Psoas muscle (tissue), 8 donors: ENCODE results near the gene CFAP46. TPM values are rescaled to one million over a fixed set of nuclear protein-coding genes. Genes with fewer than 3 reads are reported as not detected.
"Not testable (repeated sequence)": the region's sequence is repeated elsewhere in the genome, so short reads cannot be mapped to it uniquely, and the experiment has no call there.

Experiments
- ATAC-seq, 4 donors: fragments of 200-7000 bp; cut with Tn5 transposase; one replicate each; pipeline ENCODE4 v1.9.1; 2020; ENCODE audit warnings: moderate library complexity in 3 of 4, mild to moderate bottlenecking in 2 of 4
- DNase-seq, 2 donors: peaks; one replicate each; pipeline ENCODE4 v3.0.0-alpha.2; 2020
- H3K27ac ChIP-seq: fragments of 200-600 bp; one replicate; pipeline ENCODE4 v1.8.0; 2022
- H3K27me3 ChIP-seq, 3 donors: fragments of 200-600 bp in 1 of 3; one replicate each; pipeline versions ENCODE4 v1.6.1 to v1.8.0; 2013 to 2022; ENCODE audit warnings: low read length in 2 of 3, mild to moderate bottlenecking in 2 of 3, moderate library complexity in 1 of 3; ENCODE audit not compliant: insufficient read depth in 3 of 3
- H3K36me3 ChIP-seq, 2 donors: fragments of 200-600 bp in 1 of 2; one replicate each; pipeline versions ENCODE4 v1.6.1 to v1.8.0; 2013 to 2022; ENCODE audit warnings: low read depth in 1 of 2, mild to moderate bottlenecking in 1 of 2, moderate library complexity in 1 of 2; ENCODE audit not compliant: insufficient read depth in 1 of 2
- H3K4me1 ChIP-seq: fragments of 200-600 bp; one replicate; pipeline ENCODE4 v1.8.0; 2022
- H3K4me3 ChIP-seq: fragments of 200-600 bp; one replicate; pipeline ENCODE4 v1.8.0; 2022; ENCODE audit warnings: mild to moderate bottlenecking
- H3K9me3 ChIP-seq: fragments of 200-600 bp; one replicate; pipeline ENCODE4 v1.8.0; 2022
- WGBS, 3 donors: extraction: QIAGEN DNeasy Blood & Tissue Kit; methylation state at CpG; one replicate each; pipeline versions ENCODE4 v1.1.6 to v1.1.7; 2013; 5-methylcytosine and 5-hydroxymethylcytosine counted together
- intact Hi-C, 2 donors: fragments of 100-400 bp; cut with DNase I; formaldehyde crosslinking; loops; one replicate each; pipeline versions ENCODE4 v1.11.0 to v1.14.2; 2022
- polyA plus RNA-seq, 3 donors: library from polyadenylated mRNA; stranded (reverse); fragments of 200-250 nt; gene quantifications; one replicate each; pipeline ENCODE4 v1.2.3, GENCODE V29; 2013
- total RNA-seq, 4 donors: library from RNA; stranded (reverse); fragmentation: NEBNext Ultra II Directional in 2 of 4; extraction: Animal tissue kit (Norgen Biotek cat#: 25700) in 2 of 4; gene quantifications; one replicate each; pipeline versions ENCODE4 v1.2.1 to v1.2.4, GENCODE V29; 2021 to 2023
- TF ChIP-seq, protein P1 (sequence below): fragments of 200-600 bp; IDR thresholded peaks from one replicate; pipeline ENCODE4 v1.8.0; 2022; ENCODE audit warnings: antibody characterized with exemption
- donor health status: healthy with polysubstance abuse.
- donor health status: DM: no; HTN: no; CAD: no; lungs with moderate emphysema.
- donor health status: Bipolar disorder and iron deficiency.
- donor health status: healthy.
- donor health status: DM: yes; HTN: yes; CAD: no.
- donor health status: DM: no; HTN: no; CAD: no.
- donor health status: DM: no; HTN: no; CAD: no.
- donor health status: DM: yes; HTN: yes; CAD: no.

CFAP46 gene
- total and polyA plus RNA-seq, 7 donors = 3.9 to 25.4 (median 13.8) TPM

DNA sequence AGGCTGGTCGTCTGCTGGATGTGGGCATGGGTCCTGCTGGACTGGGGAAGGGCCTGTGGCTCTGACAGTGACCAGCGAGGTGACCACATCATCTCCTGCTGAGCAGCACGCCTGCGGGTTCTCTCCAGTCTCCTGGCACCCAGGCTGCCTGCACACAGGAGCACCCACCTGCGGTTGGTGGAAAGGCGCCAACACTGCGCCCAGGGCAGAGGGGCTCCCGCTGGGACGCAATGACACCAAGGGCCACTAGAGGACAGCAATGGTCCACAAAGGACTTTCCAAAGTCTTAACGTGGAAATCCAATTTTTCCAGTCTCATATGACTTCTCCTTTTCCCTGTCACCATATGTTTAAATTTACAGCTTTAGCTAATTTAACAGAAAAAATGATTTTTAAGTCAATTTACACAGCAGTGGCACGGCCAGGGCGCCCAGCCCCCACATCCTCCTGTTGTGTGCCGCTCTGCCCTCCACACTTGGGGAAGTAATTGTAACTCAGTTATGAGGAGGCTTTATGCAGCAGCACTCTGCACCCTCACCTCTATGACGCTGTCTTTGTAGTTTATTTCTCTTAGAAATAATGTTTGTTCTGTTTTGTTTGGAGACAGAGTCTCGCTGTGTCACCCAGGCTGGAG, 38.1 kb downstream of the CFAP46 start:
- H3K9me3 ChIP-seq = no peaks in the 10 kb centered on the region
- H3K27me3 ChIP-seq = peaks cover 0 to 35% (median 7%) of the 10 kb centered on the region in 3 donors
- H3K36me3 ChIP-seq = no peaks in the 10 kb centered on the region
- intact Hi-C loops = loop anchor here in 1 of 2 donors (10.0 kb wide), 1 partner anchor 59 kb away; no protein-coding TSS in a partner anchor
- no peak overlapping the region for H3K4me3 ChIP-seq
- ATAC-seq (no peak), DNase-seq (peak in 1 of 2 donors; percentile 38)
- 23 to 28% (median 23%) methylated on average over 15 of the region's 15 CpGs for WGBS, 3 donors
- no peak overlapping the region for H3K27ac ChIP-seq
- H3K4me1 ChIP-seq = no peaks in the 10 kb centered on the region
- TF ChIP-seq, protein P1, sequence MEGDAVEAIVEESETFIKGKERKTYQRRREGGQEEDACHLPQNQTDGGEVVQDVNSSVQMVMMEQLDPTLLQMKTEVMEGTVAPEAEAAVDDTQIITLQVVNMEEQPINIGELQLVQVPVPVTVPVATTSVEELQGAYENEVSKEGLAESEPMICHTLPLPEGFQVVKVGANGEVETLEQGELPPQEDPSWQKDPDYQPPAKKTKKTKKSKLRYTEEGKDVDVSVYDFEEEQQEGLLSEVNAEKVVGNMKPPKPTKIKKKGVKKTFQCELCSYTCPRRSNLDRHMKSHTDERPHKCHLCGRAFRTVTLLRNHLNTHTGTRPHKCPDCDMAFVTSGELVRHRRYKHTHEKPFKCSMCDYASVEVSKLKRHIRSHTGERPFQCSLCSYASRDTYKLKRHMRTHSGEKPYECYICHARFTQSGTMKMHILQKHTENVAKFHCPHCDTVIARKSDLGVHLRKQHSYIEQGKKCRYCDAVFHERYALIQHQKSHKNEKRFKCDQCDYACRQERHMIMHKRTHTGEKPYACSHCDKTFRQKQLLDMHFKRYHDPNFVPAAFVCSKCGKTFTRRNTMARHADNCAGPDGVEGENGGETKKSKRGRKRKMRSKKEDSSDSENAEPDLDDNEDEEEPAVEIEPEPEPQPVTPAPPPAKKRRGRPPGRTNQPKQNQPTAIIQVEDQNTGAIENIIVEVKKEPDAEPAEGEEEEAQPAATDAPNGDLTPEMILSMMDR = peak; percentile 48

DNA sequence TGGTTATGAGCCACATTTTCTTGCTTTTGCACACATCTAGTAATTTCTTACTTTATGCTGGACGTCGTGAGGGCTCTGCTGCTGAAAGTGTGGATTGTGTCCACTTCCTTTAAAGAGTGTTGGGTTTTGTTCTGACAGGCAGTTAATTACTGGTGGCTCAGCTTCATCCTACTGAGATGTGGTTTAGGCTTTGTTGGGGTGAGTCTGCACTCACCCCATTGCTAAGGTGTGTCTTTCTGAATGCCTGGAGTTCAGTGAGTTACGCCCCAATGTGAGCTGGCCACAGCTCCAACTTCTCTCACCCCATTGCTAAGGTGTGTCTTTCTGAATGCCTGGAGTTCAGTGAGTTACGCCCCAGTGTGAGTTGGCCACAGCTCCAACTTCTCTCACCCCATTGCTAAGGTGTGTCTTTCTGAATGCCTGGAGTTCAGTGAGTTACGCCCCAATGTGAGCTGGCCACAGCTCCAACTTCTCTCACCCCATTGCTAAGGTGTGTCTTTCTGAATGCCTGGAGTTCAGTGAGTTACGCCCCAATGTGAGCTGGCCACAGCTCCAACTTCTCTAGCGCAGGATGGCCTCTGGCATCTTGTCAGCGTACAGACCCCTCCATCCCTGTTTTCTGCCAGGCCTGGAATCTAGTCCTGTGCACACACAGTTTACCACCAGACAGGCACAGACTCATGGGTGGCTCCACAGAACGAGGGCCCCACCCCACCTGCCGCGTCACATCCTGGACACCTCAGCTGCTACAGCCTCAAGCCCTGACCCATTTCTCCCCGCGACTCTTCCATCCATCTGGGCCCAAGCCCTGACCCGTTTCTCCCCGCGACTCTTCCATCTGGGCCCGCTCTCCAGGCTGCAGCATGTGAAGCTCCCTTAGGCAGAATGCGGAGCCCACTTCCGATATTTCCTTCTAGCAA, 39.5 kb downstream of the CFAP46 start:
- not testable (repeated sequence) for H3K9me3 ChIP-seq, H3K36me3 ChIP-seq, DNase-seq, H3K27ac ChIP-seq, ATAC-seq, H3K4me1 ChIP-seq, H3K4me3 ChIP-seq
- 85 to 87% (median 85%) methylated on average over 18 to 19 of the region's 19 CpGs for WGBS, 3 donors
- peaks cover 0 to 35% (median 6%) of the 10 kb centered on the region in 3 donors for H3K27me3 ChIP-seq
- intact Hi-C loops = loop anchor here in 1 of 2 donors (10.0 kb wide), 1 partner anchor 58 kb away; no protein-coding TSS in a partner anchor

DNA sequence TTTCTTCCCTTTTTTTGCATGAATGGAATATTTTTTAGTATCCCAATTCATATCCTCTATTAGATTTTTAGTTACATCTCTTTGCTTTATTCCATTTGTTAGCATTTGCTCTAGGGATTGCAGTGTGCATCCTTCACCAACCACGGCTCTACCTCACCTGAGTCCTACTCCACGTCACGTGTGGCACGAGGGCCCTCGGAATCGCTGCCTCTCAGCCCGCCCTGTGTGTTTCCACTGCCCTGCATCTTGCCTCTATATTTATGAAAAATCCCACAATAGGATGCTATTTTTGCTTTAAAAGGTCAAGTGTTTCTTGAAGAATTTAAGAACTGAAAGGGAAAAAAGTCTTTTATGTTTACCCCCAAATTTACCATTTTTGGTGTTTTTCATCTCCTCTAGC, 41.0 kb downstream of the CFAP46 start:
- no peak overlapping the region for H3K4me3 ChIP-seq
- peaks cover 0 to 30% (median 3%) of the 10 kb centered on the region in 3 donors for H3K27me3 ChIP-seq
- H3K4me1 ChIP-seq = no peaks in the 10 kb centered on the region
- 87 to 93% (median 93%) methylated on average over 7 of the region's 7 CpGs for WGBS, 3 donors
- no peaks in the 10 kb centered on the region for H3K36me3 ChIP-seq
- TF ChIP-seq, protein P1 = no peak
- intact Hi-C loops = loop anchor here in 1 of 2 donors (10.0 kb wide), 1 partner anchor 57 kb away; no protein-coding TSS in a partner anchor
- no peak for ATAC-seq
- H3K9me3 ChIP-seq = no peaks in the 10 kb centered on the region
- H3K27ac ChIP-seq = no peak overlapping the region
- peak in 1 of 2 donors; percentile 12 for DNase-seq

DNA sequence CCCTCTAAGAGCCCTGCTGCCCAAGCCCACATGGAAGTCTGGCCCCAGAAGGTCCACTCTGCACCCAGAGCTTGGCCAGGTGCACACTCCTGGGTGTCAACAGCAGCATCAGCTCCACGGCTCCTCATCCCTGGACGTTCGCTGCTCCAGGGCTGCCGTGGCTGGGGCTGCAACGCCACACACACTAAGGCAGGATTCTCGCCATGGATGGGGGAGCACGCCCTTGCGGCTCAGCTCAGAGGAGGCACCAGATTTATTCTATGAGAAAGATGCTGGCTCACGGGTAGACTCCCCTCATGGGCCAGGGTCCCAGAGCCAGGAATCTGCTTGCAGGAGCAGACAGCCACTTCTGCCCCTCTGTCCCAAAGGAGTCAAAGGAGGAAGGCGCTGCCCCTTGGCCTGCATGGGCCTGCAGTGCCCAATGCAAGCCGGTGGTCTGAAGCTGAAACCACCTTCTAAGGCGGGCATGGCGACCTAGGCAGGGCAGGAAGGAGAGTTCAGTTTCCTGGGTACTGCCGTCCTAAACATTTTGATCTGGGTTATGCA, 42.1 kb downstream of the CFAP46 start:
- H3K36me3 ChIP-seq = no peaks in the 10 kb centered on the region
- ATAC-seq = no peak
- intact Hi-C loops = loop anchor here in 1 of 2 donors (10.0 kb wide), 1 partner anchor 55 kb away; no protein-coding TSS in a partner anchor
- no peak overlapping the region for H3K4me3 ChIP-seq
- no peaks in the 10 kb centered on the region for H3K9me3 ChIP-seq
- no peak overlapping the region for H3K27ac ChIP-seq
- H3K27me3 ChIP-seq = peaks cover 0 to 22% (median 4%) of the 10 kb centered on the region in 3 donors
- DNase-seq = peak in 1 of 2 donors; percentile 23
- TF ChIP-seq, protein P1 = no peak
- no peaks in the 10 kb centered on the region for H3K4me1 ChIP-seq
- WGBS, 3 donors = 89 to 93% (median 90%) methylated on average over 14 of the region's 14 CpGs
